Stimulated activated CD4-positive, alpha-beta T cell treated with anti-CD3 and anti-CD28 coated beads, Interleukin-12 subunit alpha, Interleukin-12 subunit beta, amount 100 ng/mL, for 48 hours (primary cell): ENCODE results near the gene EMD.
A peak's percentile ranks its signal among the peaks of the same experiment; 100 is the strongest.

Source experiments
- DNase-seq, 3 donors: peaks; one replicate each; pipeline ENCODE4 v3.0.0-alpha.2; 2020; ENCODE audit warnings: low read depth in 2 of 3, low spot score in 1 of 3

Gene EMD

DNA sequence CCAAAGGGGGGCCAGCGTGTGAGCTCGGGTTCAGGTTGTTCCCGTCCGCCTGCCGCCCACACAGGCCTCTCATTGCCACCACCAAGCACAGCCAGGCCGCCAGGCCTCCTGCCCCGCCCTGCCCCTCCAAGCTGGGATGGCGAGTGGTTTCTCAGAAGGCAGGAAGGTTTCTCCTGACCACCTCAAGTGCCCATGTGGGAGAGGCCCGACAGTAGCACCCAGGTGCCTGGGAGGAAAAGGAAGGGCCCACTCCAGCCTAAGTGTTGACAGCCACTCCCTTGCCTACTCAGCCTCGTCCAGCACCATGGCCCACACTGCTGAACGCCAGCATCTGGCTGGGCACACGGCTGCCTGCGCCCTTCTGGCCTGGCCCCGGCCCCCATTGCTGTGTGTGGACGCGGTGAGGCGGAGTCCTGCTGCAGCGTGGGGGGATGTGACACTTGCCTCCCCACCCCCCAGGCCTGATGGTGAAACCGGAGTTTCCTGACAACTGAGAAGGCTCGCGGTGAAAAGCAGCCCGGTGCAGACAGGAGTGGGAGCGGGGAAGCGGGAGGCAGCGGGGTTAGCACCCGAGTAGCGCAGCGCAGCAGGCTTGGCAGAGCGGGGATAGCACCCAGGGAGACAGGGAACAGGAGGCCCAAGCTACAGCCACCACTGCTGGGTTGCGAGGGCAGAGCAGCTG, 23.9 kb upstream of the EMD start:
- DNase-seq: no peak

DNA sequence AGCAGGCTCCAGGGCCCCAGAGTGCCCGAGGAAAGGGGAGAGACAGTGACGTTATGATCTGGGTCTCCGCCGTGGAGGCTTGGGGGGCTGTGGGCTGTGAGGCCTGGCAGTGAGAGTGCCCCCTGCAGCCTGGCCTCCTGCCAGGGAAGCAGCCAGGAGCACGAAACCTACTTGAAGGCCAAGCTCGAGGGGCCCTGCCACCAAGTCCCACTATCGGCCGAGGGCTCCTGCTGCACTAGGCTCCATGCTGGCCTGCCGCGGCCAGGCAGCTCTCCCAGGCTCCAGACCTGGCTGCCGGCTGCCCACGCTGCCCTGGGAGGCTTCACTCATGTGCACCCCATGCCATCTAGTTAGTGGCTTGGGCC, 23.3 kb upstream of the EMD start:
- DNase-seq: no peak

DNA sequence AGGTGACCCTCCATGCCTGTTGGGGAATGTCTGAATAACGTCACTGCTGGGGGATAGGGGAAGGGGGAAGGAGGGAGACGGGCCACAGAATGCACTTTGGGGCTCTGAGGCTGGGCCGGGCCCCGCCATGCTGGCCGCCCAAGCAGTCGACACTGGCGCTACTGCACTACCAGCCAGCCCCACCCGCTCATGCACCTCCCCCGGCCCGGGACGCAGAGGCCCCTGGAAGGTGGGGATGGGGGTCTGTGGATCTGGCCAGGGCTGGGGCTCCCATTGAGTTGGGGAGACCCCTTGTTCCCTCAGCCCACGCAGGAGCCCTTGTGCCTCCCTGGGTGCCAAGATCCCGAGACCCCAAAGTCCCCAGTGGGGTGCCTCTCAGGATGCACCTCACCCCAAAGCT, 22.5 kb upstream of the EMD start:
- no peak for DNase-seq

DNA sequence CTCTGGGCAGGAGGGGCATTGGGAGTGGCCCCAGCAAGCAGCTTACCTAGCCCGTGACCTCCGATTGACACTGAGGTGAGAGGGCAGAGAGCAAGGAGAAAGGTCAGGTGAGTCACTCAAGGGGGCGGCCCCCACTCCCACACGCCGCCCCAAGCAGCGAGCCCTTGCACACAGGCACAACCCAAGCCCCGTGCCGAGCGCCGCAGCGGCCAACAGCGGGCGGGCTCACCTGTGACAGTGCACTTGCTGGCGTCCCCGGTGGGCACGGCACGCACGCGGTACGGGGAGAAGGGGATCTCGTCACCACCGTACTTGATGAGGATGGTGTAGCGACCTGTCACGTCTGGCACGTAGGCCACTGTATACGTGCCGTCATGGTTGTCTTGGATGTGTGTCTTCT, 21.9 kb upstream of the EMD start:
- DNase-seq: no peak

DNA sequence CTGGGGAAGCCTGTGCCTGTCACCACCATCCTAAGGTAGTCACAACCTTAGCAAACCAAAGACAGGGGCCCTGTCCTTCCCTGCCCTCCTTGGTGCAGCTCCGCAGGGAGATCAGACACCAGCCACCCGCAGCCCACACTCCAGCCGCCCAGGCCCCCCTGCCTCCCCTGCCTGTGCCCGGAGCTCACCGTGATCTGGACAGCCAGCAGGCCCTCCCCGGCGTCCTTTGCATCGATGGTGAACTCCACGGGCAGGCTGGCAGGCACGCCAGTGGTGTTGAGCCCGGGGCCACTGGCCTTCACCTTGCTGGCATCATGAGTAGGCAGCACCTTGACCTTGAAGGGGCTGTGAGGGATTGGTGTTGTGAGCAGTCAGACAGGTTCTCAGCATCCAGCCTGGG, 21.1 kb upstream of the EMD start:
- no peak for DNase-seq

DNA sequence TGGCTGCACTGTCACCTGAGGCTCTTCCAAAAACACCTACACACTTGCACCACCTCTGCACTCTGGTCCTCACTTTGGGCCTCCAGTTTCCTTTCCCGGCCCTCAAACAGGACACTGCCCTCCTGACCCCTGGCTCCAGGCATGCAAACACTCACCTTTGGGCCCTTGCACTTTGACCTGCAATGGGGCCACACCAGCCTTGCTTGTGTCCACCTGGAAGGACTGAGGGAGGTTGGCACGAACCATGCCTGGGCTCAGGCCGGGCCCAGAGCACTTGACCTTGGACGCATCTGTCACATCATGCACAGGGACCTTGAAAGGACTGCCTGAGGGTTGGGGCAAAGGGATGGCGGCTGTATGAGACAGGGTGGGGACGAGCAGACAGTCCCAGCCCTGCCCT, 20.3 kb upstream of the EMD start:
- no peak for DNase-seq

DNA sequence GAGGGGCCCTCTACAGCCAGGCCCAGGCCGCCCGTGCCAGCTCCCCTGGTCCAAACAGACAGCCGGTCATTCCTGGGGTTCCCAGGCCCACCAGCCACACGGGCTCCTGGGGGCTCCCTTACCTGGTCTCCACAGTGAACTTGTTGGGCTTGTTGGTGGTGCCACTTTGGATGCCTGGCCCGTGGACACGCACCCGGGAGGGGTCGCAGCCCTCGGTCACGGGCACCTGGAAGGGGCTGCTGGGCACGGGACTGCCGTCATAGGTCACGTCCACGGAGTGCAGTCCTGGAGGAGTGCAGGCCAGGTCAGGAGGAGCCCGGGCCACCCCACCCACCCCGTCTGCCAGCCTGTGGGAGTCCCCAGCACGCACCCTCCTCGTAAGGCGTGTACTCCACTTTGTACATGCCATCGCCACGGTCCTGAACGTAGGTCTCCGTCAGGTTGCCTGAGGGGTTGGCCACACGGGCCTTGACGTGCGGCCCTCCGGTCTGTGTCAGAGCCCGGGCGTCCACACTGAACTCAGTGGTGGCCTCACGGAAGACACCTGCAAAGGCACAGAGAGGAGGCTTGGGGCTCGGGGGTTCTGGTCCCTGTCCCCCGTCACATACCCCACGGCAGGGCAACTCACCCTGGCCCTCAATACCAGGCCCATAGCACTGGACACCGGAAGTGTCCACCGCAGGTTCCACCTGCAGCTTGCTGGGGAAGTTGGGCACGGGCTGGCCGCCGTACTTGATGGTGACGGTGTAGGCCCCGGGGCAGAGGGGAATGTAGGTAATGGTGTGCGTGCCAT, 19.5 kb upstream of the EMD start:
- DNase-seq: no peak

DNA sequence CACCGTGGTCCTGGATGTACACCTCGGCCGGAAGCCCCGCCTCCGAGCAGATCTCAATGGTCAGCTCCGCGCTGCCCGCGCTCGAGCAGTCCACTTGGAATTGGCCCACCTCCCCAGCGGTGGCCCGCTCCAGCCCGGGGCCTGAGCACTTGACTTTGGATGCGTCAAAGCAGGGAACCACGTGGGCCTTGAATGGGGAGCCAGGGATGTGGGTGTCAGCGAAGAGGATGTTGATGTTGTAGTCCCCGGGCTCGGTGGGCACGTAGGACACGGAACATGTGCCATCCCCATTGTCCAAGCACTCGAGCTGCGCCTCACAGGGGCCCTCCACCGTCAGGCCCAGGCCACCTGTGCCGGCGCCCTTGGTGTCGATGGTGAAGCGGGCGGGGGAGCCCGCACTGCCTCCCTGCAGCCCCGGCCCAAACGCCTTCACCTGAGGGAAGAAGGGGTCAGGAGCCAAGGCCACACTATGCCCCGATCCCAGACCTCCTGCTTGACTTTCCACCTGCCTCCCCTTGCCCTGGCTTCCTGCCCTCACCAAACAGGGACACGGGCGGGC, 18.9 kb upstream of the EMD start:
- no peak for DNase-seq

DNA sequence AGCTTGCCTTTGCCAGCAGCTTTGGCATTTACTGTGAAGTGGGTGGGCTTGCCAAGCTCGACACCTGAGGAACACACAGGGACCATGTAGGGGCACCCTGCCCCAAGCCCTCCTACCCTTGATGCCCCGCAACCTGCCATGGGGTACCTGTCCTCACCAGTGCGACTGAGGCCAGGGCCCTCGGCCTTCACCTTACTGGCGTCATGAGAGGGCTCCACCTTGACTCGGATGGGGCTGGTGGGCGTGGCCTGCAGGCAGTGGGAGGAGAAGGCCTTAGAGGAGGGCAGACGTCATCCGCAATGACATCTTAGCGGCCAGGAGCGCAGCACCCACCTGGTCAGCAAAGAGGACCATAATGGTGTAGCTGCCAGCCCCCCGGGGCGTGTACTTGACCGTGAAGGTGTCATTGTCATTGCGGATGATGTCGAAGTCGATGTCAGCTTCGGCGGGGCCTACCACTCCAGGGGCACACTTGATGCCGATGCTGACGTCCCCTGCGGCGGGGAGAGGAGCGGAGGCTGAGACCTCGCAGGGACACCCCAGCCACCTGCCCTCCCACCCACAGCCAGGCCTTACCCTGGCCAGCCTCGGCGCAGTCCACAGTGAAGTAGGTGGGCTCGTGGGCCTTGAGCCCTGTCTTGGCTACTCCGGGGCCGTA, 16.9 kb upstream of the EMD start:
- no peak for DNase-seq

DNA sequence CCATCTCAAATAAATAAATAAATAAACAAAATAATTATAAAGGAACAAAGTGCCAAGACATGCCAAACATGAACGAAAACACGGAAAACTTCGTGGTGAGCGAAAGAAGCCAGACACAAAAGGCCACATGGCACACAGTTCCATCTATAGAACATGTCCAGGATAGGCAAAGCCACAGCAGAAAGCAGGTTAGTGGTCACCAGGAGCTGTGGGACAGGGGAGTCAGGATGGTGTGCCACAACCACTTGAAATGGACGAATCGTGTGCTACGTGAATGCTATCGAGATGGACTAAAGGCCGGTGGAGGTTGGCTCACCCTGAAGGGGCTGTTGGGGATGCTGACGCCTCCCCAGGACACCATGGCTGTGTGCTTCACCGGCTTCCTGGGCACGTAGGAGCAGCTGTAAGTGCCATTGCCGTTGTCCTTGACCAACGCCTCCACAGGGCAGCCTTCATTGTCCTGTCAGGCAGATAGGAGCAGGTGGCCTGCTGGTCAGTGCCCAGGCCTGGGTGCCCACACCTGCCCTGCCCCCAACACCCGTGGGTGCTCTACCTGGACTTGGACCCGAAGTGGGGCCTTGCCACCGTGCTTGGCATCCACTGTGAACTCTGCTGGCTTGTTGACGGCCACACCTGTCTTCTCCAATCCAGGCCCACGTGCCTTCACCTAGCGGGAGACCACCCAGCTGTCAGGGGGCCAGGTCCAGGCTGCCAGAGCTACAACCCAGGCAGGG, 15.2 kb upstream of the EMD start:
- DNase-seq: no peak

DNA sequence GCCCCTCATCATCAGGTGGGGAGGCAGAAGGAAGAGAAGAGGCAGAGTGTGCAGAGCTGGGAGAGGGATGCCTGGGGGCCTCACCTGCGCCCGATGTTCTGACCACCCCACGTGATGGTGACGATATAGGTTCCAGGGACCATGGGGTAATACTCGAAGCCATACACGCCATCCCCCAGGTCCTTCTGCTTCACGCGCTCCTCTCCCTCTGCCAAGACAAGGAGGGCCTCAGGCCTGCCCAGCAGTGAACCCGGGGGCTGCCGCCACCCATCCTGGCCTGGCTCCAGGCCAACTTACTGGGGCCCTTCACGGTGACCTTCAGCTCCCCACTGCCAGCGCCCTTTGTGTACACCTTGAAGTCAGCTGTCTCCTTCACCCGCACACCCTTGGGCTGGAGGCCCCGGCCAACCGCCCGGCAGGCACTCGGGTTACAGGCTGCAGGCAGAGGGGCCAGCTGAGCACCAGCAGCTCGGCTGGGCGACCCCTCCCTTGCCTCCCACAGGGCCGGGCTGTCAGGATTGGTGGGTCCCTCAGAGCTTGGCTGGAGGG, 14.0 kb upstream of the EMD start:
- DNase-seq: no peak

DNA sequence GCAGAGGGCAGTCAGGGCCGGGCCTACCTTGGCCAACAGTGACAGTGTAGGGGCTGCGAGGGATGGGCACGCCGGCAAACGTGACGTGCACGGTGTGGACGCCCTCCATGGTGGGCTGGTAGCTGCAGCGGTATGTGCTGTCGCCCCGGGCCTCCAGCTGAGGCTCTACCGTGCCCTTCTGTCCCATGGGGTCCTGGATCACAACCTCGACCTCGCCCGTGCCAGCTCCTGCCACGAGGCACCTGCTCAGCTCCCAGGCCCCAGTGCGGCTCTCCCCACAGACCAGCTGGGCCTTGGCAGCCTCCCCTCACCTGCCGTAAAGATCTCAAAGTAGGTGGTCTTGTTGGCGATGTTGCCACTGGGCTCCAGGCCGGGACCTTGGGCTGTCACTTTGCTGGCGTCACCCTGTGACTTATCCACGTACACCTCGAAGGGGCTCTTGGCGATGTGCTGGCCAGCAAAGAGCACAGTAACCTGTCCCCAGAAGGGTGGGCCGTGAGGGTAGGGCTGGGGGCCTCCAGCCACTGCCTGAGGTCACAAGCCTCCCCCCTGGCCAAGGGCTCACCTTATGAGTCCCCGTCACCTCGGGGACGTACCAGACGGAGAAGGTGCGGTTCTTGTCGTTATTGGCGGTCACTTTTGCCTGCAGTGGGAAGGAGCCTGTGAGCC, 13.0 kb upstream of the EMD start:
- no peak for DNase-seq

DNA sequence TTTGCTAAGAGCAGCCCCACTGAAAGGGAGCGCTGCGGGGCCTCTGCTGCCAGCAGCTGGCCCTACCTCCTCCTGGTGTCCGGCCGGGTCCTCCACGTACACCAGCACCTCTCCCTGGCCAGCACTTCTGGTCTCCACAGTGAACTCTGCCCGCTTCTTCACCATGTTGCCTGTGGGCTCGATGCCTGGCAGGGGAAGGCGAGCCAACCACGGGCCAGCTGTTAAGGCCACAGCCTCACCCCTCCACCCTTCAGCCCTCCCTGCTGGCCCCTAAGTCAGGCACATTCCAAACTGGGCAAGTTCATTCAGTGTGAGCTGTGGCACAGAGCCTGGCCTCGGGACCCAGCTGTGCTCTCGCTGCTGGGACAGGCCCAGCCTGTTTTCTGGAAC, 12.4 kb upstream of the EMD start:
- DNase-seq: no peak

DNA sequence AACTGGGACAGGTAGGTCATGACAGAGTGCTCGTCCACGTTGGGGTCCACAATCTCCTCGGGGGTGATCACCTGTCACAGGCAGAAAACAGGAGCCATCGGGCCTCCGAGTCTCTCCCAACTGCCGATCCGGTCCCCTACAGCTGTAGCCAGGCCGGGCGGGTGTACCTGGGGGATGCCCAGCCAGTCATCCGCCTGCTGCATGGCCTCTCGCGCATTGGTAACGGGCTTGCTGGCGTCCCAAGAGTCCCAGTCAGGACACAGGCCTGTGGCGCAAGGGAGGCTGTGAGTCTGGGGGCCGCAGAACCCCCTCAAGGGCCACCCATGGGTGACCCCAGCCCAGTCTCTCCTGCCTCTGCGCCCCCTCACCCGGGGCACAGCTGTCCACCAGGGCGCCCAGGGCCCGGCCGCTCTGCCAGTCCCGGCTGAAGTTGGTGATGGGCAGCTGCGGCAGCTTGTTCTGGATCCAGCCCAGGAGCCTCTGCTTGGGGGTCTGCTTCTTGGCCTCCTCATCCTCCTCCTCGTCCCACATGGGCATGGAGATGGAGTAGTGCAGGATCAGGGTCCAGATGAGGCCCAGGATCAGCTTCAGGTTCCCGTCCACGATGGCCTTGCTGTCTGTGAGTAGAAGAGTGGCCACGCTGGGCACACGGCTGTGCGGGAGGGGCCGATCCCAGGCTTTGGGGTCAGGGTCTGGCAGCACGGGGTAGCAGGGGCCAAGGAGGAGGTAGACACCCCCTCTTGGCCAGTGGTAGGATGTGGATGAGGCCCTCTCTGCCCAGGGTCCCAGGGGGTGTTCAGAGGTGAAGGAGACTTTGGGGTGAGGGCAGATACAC, 11.4 kb upstream of the EMD start:
- DNase-seq: no peak

DNA sequence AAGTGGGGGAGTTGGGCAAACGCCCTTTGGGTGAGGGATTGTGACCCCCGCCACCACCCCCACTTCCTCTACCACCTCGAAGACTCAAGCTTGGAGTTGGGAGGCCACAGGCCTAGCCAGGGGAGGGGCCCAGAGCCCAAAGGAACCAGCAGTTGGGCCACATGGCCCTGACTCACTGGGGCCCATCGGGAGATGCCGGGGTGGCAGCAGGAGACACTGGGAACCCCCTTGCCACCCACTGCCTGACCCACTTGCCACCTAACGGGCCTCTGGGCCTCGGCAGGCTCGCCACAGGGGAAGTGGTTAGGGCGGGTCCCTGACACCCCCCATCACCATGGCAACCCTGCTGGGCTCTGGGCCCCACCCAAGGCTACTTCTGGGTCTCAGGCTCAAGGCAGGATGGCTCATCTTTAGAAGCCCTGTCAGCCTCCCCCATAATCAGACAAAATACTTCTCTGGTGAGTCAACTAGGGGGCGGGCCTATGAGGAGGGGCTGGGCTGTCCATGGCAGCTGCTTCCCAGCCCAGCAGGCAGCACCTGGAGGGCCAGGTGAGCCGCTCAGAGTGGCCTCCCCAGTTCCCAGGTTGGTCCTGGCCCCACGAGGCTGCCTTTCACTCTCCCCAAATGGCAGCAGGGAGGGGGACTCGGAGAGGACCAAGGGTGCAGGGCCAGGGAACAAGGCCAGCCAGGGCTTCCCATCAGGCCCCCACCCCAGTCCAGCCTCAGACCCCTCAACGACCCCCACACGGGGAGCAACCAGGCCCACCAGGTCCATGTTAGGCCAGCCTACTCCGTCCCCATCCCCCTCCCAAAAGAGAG, 10.3 kb upstream of the EMD start:
- DNase-seq: peak; percentile 86 to 89 (median 88)

DNA sequence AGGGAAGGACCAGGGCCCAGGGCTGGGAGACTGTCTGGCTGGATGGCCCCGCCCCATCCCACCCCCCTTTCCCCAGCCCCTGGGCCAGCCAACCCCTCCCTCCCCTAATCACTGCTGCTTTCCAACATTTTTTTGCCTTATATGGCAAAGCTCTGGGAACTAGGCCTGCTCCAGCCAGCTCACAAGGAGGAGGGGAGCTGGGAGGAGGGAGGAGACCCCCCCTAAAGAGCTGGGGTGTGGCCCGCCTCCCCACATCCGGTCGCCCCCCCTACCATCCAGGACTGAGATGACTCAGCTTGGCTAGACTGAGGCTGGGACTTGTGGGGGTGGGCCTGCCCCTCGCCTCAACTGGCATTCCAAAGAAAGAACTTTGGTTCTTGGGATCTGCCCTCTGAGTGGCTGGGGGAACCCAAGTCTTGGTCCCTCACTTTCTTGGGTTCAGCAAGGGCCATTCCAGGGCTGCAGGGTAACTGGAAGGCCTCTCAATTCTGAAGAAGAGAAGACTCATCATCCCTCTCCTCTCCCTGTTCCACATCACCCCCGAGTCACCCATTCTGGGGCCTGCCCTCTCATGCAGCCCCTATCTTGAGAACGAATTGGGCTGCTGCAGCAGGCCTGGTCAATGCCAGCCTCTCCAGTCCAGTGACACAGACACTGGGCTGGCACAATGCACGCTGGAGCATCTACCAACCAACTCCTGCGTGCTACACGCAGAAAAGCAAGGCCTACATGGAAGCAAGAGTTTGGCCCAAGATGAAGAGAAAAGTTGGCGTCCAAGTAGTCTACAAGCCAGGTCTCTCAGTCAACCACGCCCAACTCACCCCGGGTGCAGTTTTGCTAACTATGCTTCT, 9.4 kb upstream of the EMD start:
- peak; percentile 39 to 59 (median 46) for DNase-seq

DNA sequence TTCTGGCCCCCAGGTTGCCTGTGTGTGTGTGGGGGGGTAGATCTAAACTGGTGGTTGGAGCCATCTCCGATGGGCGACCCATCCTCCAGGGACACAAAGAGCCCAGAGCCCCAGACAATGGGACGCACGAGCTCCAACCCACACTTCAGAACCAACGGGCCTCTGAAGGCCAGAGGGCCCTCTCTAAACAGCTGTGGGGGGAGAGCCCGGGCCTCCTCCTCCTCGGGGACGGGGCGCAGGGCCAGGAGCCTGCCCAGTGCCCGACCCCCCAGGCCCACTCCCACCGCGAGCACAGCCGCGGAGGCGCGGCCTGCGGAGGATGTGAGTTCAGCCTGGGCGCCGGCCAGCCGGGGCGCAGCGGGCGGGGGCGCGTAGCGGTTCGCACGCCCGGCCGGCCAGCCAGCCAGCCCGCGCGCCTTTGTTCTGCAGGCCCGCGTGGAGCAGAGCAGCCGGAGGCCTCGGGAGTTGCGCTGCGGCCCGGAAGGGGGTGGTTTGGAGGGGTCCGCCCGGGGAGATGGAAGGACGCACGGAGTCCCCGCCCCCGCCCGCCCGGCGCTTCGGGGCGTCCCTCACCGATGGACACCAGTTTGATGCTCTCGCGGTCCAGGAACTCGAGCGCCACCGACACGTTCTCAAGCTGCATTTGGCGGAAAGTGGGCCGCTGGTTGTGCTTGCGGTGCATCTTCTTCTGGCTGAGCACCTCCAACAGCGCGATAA, 8.6 kb upstream of the EMD start:
- DNase-seq: no peak
